HG02973 (cell line): ENCODE data around the gene COL8A1.
"Not testable (repeated sequence)": the region's sequence is repeated elsewhere in the genome, so short reads cannot be mapped to it uniquely, and the experiment has no call there.

Source experiments
- ATAC-seq: cut with Tn5 transposase; IDR thresholded peaks from one replicate; pipeline ENCODE4 v1.9.1; 2021; ENCODE audit warnings: moderate library complexity; ENCODE audit not compliant: unreplicated experiment

COL8A1 gene

DNA sequence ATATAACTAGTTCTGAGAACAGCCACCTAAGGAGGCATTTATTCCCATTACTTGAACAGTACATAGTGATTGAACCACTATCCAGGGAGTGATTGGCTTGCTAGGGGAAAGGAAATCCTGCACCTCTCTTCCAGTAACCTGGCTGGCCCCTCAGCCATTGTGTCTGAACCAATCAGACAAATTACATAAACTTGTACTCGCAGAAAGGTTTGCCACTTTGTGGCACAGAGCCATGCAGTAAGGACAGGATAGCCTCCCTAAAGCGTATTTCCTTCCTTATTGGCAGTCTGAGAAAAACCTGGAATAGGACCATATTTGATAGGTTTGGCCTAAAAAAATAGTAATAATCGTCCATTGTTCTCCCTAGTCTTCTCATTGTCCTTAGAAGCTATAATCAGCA, 198.3 kb downstream of the COL8A1 start:
- ATAC-seq = no peak

GRCh38 chr3:99837715-99838114, 199.3 kb downstream of the COL8A1 start:
- no peak for ATAC-seq

DNA sequence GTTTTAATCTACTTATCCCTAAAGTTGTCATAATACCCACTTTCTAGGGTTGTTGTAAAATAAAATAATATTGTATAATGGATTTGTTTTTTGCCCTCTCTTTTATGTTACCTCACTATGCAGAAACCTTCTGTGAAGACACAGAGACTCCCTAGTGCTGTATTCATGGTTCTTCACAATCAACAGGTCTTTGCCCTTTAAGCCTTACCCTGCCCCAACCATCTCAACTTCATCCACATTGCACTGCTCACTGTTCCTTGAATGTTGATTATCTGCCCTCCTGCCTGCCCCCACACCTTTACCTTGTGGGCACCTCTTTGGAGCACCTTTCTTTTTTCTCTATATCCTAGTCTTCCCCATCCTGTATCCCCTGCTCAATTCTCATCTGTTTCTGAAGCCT, 200.4 kb downstream of the COL8A1 start:
- ATAC-seq = no peak

GRCh38 chr3:99839613-99840012, 201.2 kb downstream of the COL8A1 start:
- no peak for ATAC-seq

DNA sequence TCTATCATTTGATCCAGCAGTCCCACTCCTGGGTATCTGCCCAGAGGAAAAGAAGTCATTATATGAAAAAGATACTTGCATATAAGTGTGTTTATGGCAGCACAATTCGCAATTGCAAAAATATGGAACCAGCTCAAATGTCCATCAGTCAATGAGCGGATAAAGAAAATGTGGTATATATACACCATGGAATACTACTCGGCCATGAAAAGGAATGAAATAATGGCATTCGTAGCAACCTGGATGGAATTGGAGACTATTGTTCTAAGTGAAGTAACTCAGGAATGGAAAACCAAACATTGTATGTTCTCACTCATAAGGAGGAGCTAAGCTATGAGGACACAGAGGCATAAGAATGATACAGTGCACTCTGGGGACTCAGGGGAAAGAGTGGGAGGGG, 203.6 kb downstream of the COL8A1 start:
- ATAC-seq = not testable (repeated sequence)

DNA sequence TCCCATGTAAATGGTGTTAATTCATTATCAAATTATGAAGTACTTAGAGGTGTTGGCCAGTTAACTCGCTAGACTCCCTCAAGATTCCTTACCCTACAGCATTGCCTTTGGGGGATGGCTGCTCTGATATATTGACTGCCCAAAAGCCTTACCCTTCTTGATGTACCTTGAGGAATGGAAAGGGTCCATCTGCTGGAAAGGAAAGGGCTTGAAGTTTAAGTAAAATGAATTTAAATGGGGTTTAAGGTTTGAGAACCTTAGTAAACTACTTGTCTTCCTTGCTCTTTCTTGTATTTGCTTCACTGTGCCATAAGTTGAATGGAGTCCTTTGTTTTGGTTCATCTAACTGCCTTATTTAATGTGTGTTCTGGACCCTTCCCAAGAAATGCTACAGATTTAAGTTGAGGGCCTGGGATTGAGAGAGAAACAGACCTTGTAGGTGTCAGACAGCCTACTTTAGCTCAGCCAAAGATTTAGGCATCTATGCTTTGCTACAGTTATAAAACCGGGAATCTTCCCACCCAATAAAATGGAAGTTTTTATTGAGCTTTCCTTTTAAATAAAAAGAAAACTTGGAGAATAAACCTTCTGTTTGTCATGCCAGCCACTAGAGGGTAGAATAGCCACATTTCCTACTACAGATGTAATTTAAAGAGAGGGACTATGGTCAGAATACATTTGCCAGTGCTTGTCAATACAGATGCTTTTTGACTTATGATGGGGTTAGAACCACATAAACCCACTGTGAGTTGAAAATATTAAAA, 204.6 kb downstream of the COL8A1 start:
- ATAC-seq = no peak

GRCh38 chr3:99843590-99844258, 205.3 kb downstream of the COL8A1 start:
- no peak for ATAC-seq

DNA sequence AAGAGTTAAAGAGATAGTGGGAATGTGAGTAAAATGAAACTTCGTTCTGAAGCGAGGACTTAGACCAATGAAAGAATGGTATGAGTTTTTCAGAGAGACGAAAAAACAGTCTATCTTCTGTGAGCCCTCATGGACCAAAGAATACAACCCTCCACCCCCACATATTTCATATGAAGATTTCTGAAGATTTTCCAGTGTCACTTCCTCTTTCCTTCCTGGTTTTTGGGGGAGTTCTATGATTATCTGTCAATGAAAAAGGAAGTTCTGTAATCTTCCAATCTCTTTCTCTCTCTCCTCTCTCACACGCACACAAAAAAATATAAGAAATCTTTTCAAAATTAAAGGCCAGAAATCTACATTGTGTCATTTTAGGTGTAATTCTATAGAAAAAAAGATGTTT, 206.9 kb downstream of the COL8A1 start:
- no peak for ATAC-seq

DNA sequence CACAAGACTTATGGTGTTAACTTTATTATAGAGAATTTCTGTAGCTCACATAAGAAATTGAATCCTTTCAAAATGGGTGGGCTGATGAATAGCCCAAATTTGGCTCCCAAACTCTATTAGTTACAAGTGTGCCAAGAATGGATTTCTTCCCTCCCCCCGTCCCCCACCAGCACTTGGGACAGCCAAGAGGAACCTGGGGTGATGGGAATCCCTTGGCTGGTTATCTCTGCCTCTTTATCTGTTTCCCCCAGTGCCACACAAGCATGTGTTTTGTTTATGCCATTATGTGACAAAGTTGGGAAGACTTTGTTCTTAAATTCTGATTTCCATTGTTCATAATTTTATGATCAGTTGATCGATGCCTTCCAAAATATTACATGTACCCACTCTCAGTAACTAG, 207.6 kb downstream of the COL8A1 start:
- no peak for ATAC-seq

DNA sequence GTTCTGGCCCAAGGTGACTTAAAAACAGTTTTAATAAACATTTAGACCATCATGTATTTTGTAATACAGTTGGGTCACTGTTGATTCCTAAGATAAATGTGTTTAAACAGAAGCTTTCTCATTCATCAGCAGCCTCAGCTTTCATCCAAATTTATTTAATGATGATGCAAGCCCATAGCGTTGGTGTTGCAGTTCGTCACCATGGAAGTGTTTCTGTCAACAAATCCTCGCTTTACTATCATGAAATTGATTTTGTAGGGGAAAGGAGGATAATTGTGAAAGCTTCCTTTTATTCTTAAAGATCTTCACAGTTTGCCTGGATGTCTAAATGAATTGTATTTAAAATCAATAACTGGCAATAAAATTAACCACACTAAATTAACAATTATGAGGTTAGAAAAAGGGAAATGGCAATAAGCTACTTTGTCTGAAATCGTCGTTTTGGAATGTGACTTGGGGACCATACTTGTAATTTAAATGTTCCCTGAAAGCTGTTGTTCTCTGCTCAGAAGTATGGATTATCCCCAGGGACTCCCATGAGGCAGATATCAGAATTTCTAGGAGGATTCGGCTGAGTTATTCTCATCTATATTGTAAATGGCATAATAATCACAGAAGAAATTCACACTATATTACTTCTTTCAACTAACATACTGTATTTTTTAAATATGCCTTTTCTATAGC, 208.2 kb downstream of the COL8A1 start:
- no peak for ATAC-seq

DNA sequence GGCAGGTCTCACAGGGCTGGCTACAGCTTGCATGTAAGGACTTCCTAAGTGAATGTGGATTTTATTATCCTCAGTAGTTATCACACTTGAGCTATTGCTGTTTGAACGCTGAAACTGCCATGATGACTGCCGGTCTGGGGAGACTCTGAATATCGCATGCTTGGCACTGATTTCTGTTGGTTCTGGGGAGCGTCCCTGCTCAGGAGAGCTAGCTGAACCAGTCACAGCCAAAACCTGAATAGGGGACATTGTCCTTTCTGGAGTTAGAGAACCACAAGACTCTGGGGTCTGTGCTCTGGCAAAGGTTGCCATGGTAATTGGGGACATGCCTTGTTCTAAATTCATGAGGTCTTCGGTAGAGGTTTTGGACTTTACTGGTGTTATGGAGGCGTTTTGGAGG, 210.0 kb downstream of the COL8A1 start:
- no peak for ATAC-seq
